SK-N-SH (cell line): ENCODE data around the gene AEBP2. TPM values are rescaled to one million over a fixed set of nuclear protein-coding genes. Genes with fewer than 3 reads are reported as not detected.

Source experiments
- CTCF ChIA-PET: fragments of 300-600, 350-600 bp; formaldehyde crosslinking; extraction: SDS; loops from one replicate; lab custom pipeline; 2021; lab: Yijun Ruan, JAX
- POLR2A ChIA-PET: fragments of 350-600 bp; sonication (Branson Sonifier 250); formaldehyde crosslinking; extraction: SDS; loops from one replicate; lab custom pipeline; 2020; ENCODE audit warnings: antibody characterized with exemption, inconsistent platforms; lab: Yijun Ruan, JAX
- DNase-seq: peaks from one replicate; pipeline ENCODE4 v3.0.0; 2012
- H2AFZ ChIP-seq: fragments of 200-600 bp; sonication (generic); 2 replicates; pipeline ENCODE4 v1.8.1; 2016; ENCODE audit warnings: antibody characterized with exemption, mild to moderate bottlenecking, low read depth
- H3F3A ChIP-seq: fragments of 200-600 bp; sonication (generic); replicated peaks from 2 replicates; pipeline ENCODE3; 2016; ENCODE audit warnings: antibody characterized with exemption, mild to moderate bottlenecking; ENCODE audit not compliant: insufficient read depth
- H3K27ac ChIP-seq, 2 experiments: fragments of 200-500 bp in 1 of 2; fragments of 200-600 bp in 1 of 2; sonication (Bioruptor generic) in 1 of 2; sonication (generic), shearing (Covaris generic) in 1 of 2; 2 replicates each; pipeline versions ENCODE4 v1.5.1 to v1.6.1; 2014 to 2016; ENCODE audit warnings: low read depth in 2 of 2, inconsistent platforms in 1 of 2, low read length in 1 of 2, mild to moderate bottlenecking in 1 of 2, mixed read lengths in 1 of 2
- H3K27me3 ChIP-seq: fragments of 200-600 bp; sonication (generic), shearing (Covaris generic); 2 replicates; pipeline ENCODE4 v1.6.1; 2016; ENCODE audit warnings: mixed run types; ENCODE audit not compliant: insufficient read depth
- H3K36me3 ChIP-seq, 2 experiments: fragments of 200-500 bp in 1 of 2; fragments of 200-600 bp in 1 of 2; sonication (Bioruptor generic) in 1 of 2; sonication (generic) in 1 of 2; replicated peaks in 1 of 2; 2 replicates each; pipeline versions ENCODE3 to v1.5.1; 2014 to 2016; ENCODE audit warnings: low read length in 1 of 2, mild to moderate bottlenecking in 1 of 2; ENCODE audit not compliant: insufficient read depth in 2 of 2, control insufficient read depth in 1 of 2
- H3K4me1 ChIP-seq, 2 experiments: fragments of 200-500 bp in 1 of 2; fragments of 200-600 bp in 1 of 2; sonication (Bioruptor generic) in 1 of 2; sonication (generic), shearing (Covaris generic) in 1 of 2; 2 replicates each; pipeline versions ENCODE4 v1.5.1 to v1.6.1; 2014 to 2016; ENCODE audit warnings: low read depth in 1 of 2, low read length in 1 of 2, mixed run types in 1 of 2; ENCODE audit not compliant: insufficient read depth in 2 of 2, control insufficient read depth in 1 of 2
- H3K4me2 ChIP-seq: fragments of 200-600 bp; sonication (generic), shearing (Covaris generic); 2 replicates; pipeline ENCODE4 v1.6.1; 2017; ENCODE audit warnings: mixed run types
- H3K4me3 ChIP-seq, 2 experiments: fragments of 200-500 bp in 1 of 2; fragments of 200-600 bp in 1 of 2; sonication (Bioruptor generic) in 1 of 2; sonication (generic), shearing (Covaris generic) in 1 of 2; 2 replicates each; pipeline versions ENCODE4 v1.5.1 to v1.8.1; 2014 to 2016; ENCODE audit warnings: low read depth in 2 of 2, inconsistent platforms in 1 of 2, low read length in 1 of 2, mild to moderate bottlenecking in 1 of 2, mixed read lengths in 1 of 2, moderate library complexity in 1 of 2
- H3K79me2 ChIP-seq: fragments of 200-600 bp; sonication (generic); 2 replicates; pipeline ENCODE4 v1.8.1; 2017; ENCODE audit warnings: mild to moderate bottlenecking; ENCODE audit not compliant: insufficient read depth
- H3K9ac ChIP-seq: fragments of 200-600 bp; sonication (generic); 2 replicates; pipeline ENCODE4 v1.6.1; 2017; ENCODE audit warnings: mixed run types
- H3K9me2 ChIP-seq: fragments of 200-600 bp; sonication (generic); 2 replicates; pipeline ENCODE4 v1.6.1; 2017; ENCODE audit warnings: mixed run types
- H3K9me3 ChIP-seq: fragments of 200-600 bp; sonication (generic); 2 replicates; pipeline ENCODE4 v1.6.1; 2017; ENCODE audit warnings: mixed run types, mild to moderate bottlenecking, moderate library complexity
- H4K20me1 ChIP-seq: fragments of 200-600 bp; sonication (generic); 2 replicates; pipeline ENCODE4 v1.6.1; 2017; ENCODE audit warnings: mild to moderate bottlenecking, mixed run types; ENCODE audit not compliant: insufficient read depth
- CHD2 ChIP-seq: fragments of 150-350 bp; IDR thresholded peaks from 2 replicates; pipeline ENCODE4 v1.6.1; 2018; ENCODE audit warnings: low read length; ENCODE audit not compliant: partially characterized antibody
- EP300 ChIP-seq, 2 experiments: IDR thresholded peaks; 2 replicates each; pipeline versions ENCODE4 v1.4.0 to v1.6.1; 2012; ENCODE audit warnings: borderline replicate concordance in 1 of 2, low read depth in 1 of 2, low read length in 1 of 2
- FOSL2 ChIP-seq: IDR thresholded peaks from 2 replicates; pipeline ENCODE4 v1.4.0; 2012; ENCODE audit warnings: low read depth, mild to moderate bottlenecking, moderate library complexity, borderline replicate concordance
- IRF3 ChIP-seq: fragments of 150-350 bp; IDR thresholded peaks from 2 replicates; pipeline ENCODE4 v1.6.1; 2016; ENCODE audit warnings: mild to moderate bottlenecking, low read depth, low read length
- MXI1 ChIP-seq: IDR thresholded peaks from 2 replicates; pipeline ENCODE4 v1.6.1; 2012; ENCODE audit warnings: mild to moderate bottlenecking, low read depth, low read length, improper control_type of control experiment
- NRF1 ChIP-seq: IDR thresholded peaks from 2 replicates; pipeline ENCODE4 v1.6.1; 2012; ENCODE audit warnings: low read depth, mild to moderate bottlenecking, low read length
- PBX3 ChIP-seq: IDR thresholded peaks from 2 replicates; pipeline ENCODE4; 2012
- RAD21 ChIP-seq: IDR thresholded peaks from 2 replicates; pipeline ENCODE4 v1.6.1; 2012; ENCODE audit warnings: mild to moderate bottlenecking, low read length
- REST ChIP-seq: IDR thresholded peaks from 2 replicates; pipeline ENCODE4 v1.6.1; 2012; ENCODE audit warnings: mild to moderate bottlenecking, low read depth, low read length, moderate library complexity
- SIN3A ChIP-seq: IDR thresholded peaks from 2 replicates; pipeline ENCODE4 v1.6.1; 2012; ENCODE audit warnings: low read depth, mild to moderate bottlenecking, low read length, moderate library complexity, borderline replicate concordance
- TEAD4 ChIP-seq: IDR thresholded peaks from 2 replicates; pipeline ENCODE4 v1.4.0; 2012; ENCODE audit warnings: mild to moderate bottlenecking, borderline replicate concordance; ENCODE audit not compliant: insufficient read depth
- USF1 ChIP-seq: IDR thresholded peaks from 2 replicates; pipeline ENCODE4 v1.4.0; 2012; ENCODE audit warnings: low read depth, borderline replicate concordance
- USF2 ChIP-seq: fragments of 150-350 bp; IDR thresholded peaks from 2 replicates; pipeline ENCODE4 v1.6.1; 2017; ENCODE audit warnings: antibody characterized with exemption, low read length, low read depth, borderline replicate concordance
- WGBS: methylation state at CpG from one replicate; pipeline ENCODE4 v1.1.6; 2017; ENCODE audit warnings: low lambda C conversion rate; 5-methylcytosine and 5-hydroxymethylcytosine counted together
- polyA plus RNA-seq, 3 experiments: library from polyadenylated mRNA; depleted of rRNA; stranded (reverse); fragments of >200 nt; gene quantifications; 2 replicates each; pipeline ENCODE4 v1.2.3, GENCODE V29; 2012

Gene AEBP2
- polyA plus RNA-seq, 1 of the 3 experiments (the other 2 are of a cell fraction), result 10.4 TPM

- TF ChIP-seq USF2 (no peak), CHD2 (no peak)
Observed at GRCh38 chr12:19440916-19441315, 1.6 kb downstream of the AEBP2 start (continued).

GRCh38 chr12:19443585-19443984, 4.3 kb downstream of the AEBP2 start:
- ChIA-PET POLR2A (no interaction called here), CTCF (interaction anchor here (0.7 kb wide), 1 partner anchor 81 kb away, joined by 3 read pairs; no protein-coding TSS in a partner anchor)
- WGBS, result 97% methylated on average over 4 of the region's 4 CpGs
- TF ChIP-seq FOSL2, result no peak
- TF ChIP-seq RAD21, result no peak
- H4K20me1 ChIP-seq, result peaks cover 75% of the 10 kb centered on the region
- no peak overlapping the region; a peak in 1 of 4 replicates for H3K4me3 ChIP-seq
- H3K4me1 ChIP-seq, result peaks cover 3 to 19% of the 10 kb centered on the region in 2 experiments
- no peak overlapping the region for H3K27ac ChIP-seq
- H2AFZ ChIP-seq, result no peak overlapping the region
- H3F3A ChIP-seq, result peaks cover 4% of the 10 kb centered on the region
- peaks cover 88% of the 10 kb centered on the region for H3K79me2 ChIP-seq
- no peak overlapping the region for H3K9ac ChIP-seq
- no peak for DNase-seq
- H3K4me2 ChIP-seq, result no peak overlapping the region; the same call in 1 of the 2 replicates
- H3K36me3 ChIP-seq, result peaks cover 0 to 22% of the 10 kb centered on the region in 2 experiments
- H3K9me2 ChIP-seq, result no peaks in the 10 kb centered on the region
- no peaks in the 10 kb centered on the region for H3K27me3 ChIP-seq
- H3K9me3 ChIP-seq, result no peaks in the 10 kb centered on the region

- H3K4me2 ChIP-seq, result peak overlapping the region; percentile 58
Observed at GRCh38 chr12:19444097-19444496, 4.8 kb downstream of the AEBP2 start.

More at GRCh38 chr12:19444097-19444496, 4.8 kb downstream of the AEBP2 start:
- Histone ChIP-seq H3K4me3 (no peak overlapping the region; a peak in 1 of 4 replicates), H3K9ac (no peak overlapping the region), H3F3A (no peaks in the 10 kb centered on the region), H3K27me3 (no peaks in the 10 kb centered on the region), H3K79me2 (peaks cover 94% of the 10 kb centered on the region), H3K36me3 (peaks cover 0 to 22% of the 10 kb centered on the region in 2 experiments), H4K20me1 (peaks cover 80% of the 10 kb centered on the region), H2AFZ (no peak overlapping the region), H3K9me3 (no peaks in the 10 kb centered on the region), H3K9me2 (no peaks in the 10 kb centered on the region), H3K27ac (peak overlapping the region in 1 of 2 experiments; percentile 2; a peak in 1 of 4 replicates), H3K4me1 (peaks cover 3 to 19% of the 10 kb centered on the region in 2 experiments)
- 28% methylated on average over 3 of the region's 3 CpGs for WGBS
- TF ChIP-seq SIN3A, result no peak
- TF ChIP-seq TEAD4, result no peak
- no peak for TF ChIP-seq CHD2
- no peak for TF ChIP-seq USF1
- no peak for TF ChIP-seq REST
- TF ChIP-seq NRF1, result no peak
- no peak for TF ChIP-seq RAD21
- TF ChIP-seq FOSL2, result no peak; the same call in 1 of the 2 replicates
- no peak for TF ChIP-seq EP300 (IDR thresholded peaks at IDR 0.05; ENCODE audit: borderline replicate concordance in 1 of 2, low read depth in 1 of 2, low read length in 1 of 2)
- TF ChIP-seq IRF3, result no peak
- TF ChIP-seq MXI1, result no peak
- TF ChIP-seq PBX3, result no peak
- no peak for DNase-seq
- ChIA-PET POLR2A (no interaction called here), CTCF (interaction anchor here (0.7 kb wide), 1 partner anchor 82 kb away, joined by 3 read pairs; no protein-coding TSS in a partner anchor)
